GM19193 (cell line): ENCODE results near the gene KCNJ12.

Experiments
- POLR2A ChIP-seq: IDR thresholded peaks from 4 replicates; pipeline ENCODE4 v1.6.1; 2011; ENCODE audit not compliant: insufficient read depth, insufficient read length; ENCODE audit errors: extremely low read depth

The KCNJ12 gene

GRCh38 chr17:21463204-21463661 is 87.1 kb downstream of the KCNJ12 start:
- no peak for TF ChIP-seq POLR2A

GRCh38 chr17:21463779-21464407 is 87.7 kb downstream of the KCNJ12 start:
- TF ChIP-seq POLR2A = no peak

GRCh38 chr17:21464611-21465021 is 88.5 kb downstream of the KCNJ12 start:
- TF ChIP-seq POLR2A = no peak

GRCh38 chr17:21466550-21466949 is 90.4 kb downstream of the KCNJ12 start:
- TF ChIP-seq POLR2A = no peak

- TF ChIP-seq POLR2A = no peak
These were observed 91.0 kb downstream of the KCNJ12 start for GRCh38 chr17:21467196-21467595.

- no peak for TF ChIP-seq POLR2A
These were observed 91.8 kb downstream of the KCNJ12 start for GRCh38 chr17:21467739-21468490.
